CD4-positive, alpha-beta T cell (primary cell): Measurements from ENCODE around the gene ARFGEF3. TPM values are rescaled to one million over a fixed set of nuclear protein-coding genes. Genes with fewer than 3 reads are reported as not detected.
"Not testable (repeated sequence)": the region's sequence is repeated elsewhere in the genome, so short reads cannot be mapped to it uniquely, and the experiment has no call there.

Experiments used
- ATAC-seq: fragments of 200-7000 bp; cut with Tn5 transposase; one replicate; pipeline ENCODE4 v1.10.0; 2022; ENCODE audit warnings: mild to moderate bottlenecking; ENCODE audit not compliant: poor library complexity
- CTCF ChIA-PET: fragments of 350-600 bp; sonication (Branson Sonifier 250); formaldehyde crosslinking; loops from one replicate; lab custom pipeline; 2021; ENCODE audit warnings: antibody characterized with exemption, inconsistent platforms; lab: Charles Lee
- POLR2A ChIA-PET: fragments of 350-600 bp; sonication (Branson Sonifier 250); formaldehyde crosslinking; loops from one replicate; lab custom pipeline; 2021; ENCODE audit warnings: antibody characterized with exemption, inconsistent platforms; lab: Charles Lee
- DNase-seq, 14 experiments: peaks; one replicate each; pipeline ENCODE4 v3.0.0-alpha.2; 2013 to 2020; ENCODE audit warnings: mixed read lengths in 2 of 14
- H3K27ac ChIP-seq, 2 donors: one replicate each; pipeline versions ENCODE4 v1.5.1 to v1.7.0; 2013; ENCODE audit warnings: low read length in 2 of 2, low read depth in 1 of 2, mild to moderate bottlenecking in 1 of 2
- H3K27me3 ChIP-seq, 2 experiments: 1 replicate in 1 of 2; 2 replicates in 1 of 2; pipeline versions ENCODE4 v1.6.1 to v1.7.0; 2013; ENCODE audit warnings: low read length in 2 of 2, control low read depth in 1 of 2, mild to moderate bottlenecking in 1 of 2, moderate library complexity in 1 of 2; ENCODE audit not compliant: insufficient read depth in 2 of 2, control insufficient read depth in 1 of 2
- H3K36me3 ChIP-seq: one replicate; pipeline ENCODE4 v1.6.1; 2013; ENCODE audit warnings: low read length, control low read depth; ENCODE audit not compliant: insufficient read depth
- H3K4me1 ChIP-seq: one replicate; pipeline ENCODE4 v1.6.1; 2013; ENCODE audit warnings: low read length, control low read depth; ENCODE audit not compliant: insufficient read depth
- H3K4me3 ChIP-seq: one replicate; pipeline ENCODE4 v1.5.1; 2013; ENCODE audit warnings: mild to moderate bottlenecking, low read length, moderate library complexity
- H3K9me3 ChIP-seq, 2 experiments: 1 replicate in 1 of 2; 2 replicates in 1 of 2; pipeline versions ENCODE4 v1.6.1 to v1.7.0; 2013; ENCODE audit warnings: low read length in 2 of 2, mild to moderate bottlenecking in 2 of 2, control low read depth in 1 of 2, moderate library complexity in 1 of 2; ENCODE audit not compliant: control insufficient read depth in 1 of 2, insufficient read depth in 1 of 2
- H3K27ac Mint-ChIP-seq: one replicate; pipeline ENCODE4 v1.8.0; 2020; ENCODE audit warnings: mixed read lengths
- H3K27me3 Mint-ChIP-seq: one replicate; pipeline ENCODE4 v1.8.0; 2021; ENCODE audit warnings: mixed read lengths
- H3K36me3 Mint-ChIP-seq: one replicate; pipeline ENCODE4 v1.8.0; 2021; ENCODE audit warnings: low read depth, mixed read lengths
- H3K4me1 Mint-ChIP-seq: one replicate; pipeline ENCODE4 v1.8.0; 2021; ENCODE audit warnings: low read depth, mixed read lengths
- H3K4me3 Mint-ChIP-seq: one replicate; pipeline ENCODE4 v1.8.0; 2020; ENCODE audit warnings: mild to moderate bottlenecking, mixed read lengths
- H3K9me3 Mint-ChIP-seq: one replicate; pipeline ENCODE4 v1.8.0; 2020; ENCODE audit warnings: mixed read lengths
- CTCF ChIP-seq: fragments of 200-600 bp; IDR thresholded peaks from one replicate; pipeline ENCODE4 v1.8.0; 2022; ENCODE audit warnings: antibody characterized with exemption, mild to moderate bottlenecking
- intact Hi-C, 2 experiments: fragments of 100-400 bp; cut with DNase I in 1 of 2; cut with micrococcal nuclease in 1 of 2; formaldehyde crosslinking; loops; one replicate each; pipeline versions ENCODE4 v1.15.1 to v1.9.0; 2023 to 2025; cut with DNase I, micrococcal nuclease
- total RNA-seq, 174 experiments: library from RNA in 2 of 174; stranded (reverse) in 2 of 174; gene quantifications; one replicate each; pipeline ENCODE4 v1.2.3 and lab custom pipeline; 2021 to 2026

Gene ARFGEF3
- total RNA-seq, 2 experiments from 2014 or later = not detected

- Mint-ChIP-seq H3K9me3 (no peaks in the 10 kb centered on the region), H3K36me3 (no peaks in the 10 kb centered on the region), H3K4me1 (no peaks in the 10 kb centered on the region), H3K4me3 (no peak overlapping the region), H3K27me3 (peaks cover 24% of the 10 kb centered on the region), H3K27ac (no peak overlapping the region)
- no peak for TF ChIP-seq CTCF
- intact Hi-C loops = no loop called here
- POLR2A ChIA-PET = no interaction called here
- ATAC-seq = no peak
- no peaks in the 10 kb centered on the region for H3K4me1 ChIP-seq
- no peak overlapping the region for H3K4me3 ChIP-seq
- CTCF ChIA-PET = no interaction called here
- DNase-seq = no peak
- no peaks in the 10 kb centered on the region for H3K36me3 ChIP-seq
- no peaks in the 10 kb centered on the region for H3K9me3 ChIP-seq
- peaks cover 2 to 12% of the 10 kb centered on the region in 2 experiments for H3K27me3 ChIP-seq
- no peak overlapping the region for H3K27ac ChIP-seq
Observed at GRCh38 chr6:138211048-138211581, 49.4 kb downstream of the ARFGEF3 start.

GRCh38 chr6:138211601-138212000 lies 49.9 kb downstream of the ARFGEF3 start:
- no peak for TF ChIP-seq CTCF
- Mint-ChIP-seq H3K9me3 (no peaks in the 10 kb centered on the region), H3K27me3 (peaks cover 29% of the 10 kb centered on the region), H3K36me3 (no peaks in the 10 kb centered on the region), H3K4me1 (no peaks in the 10 kb centered on the region), H3K4me3 (no peak overlapping the region), H3K27ac (no peak overlapping the region)
- Histone ChIP-seq H3K27ac (no peak overlapping the region), H3K27me3 (peaks cover 2 to 12% of the 10 kb centered on the region in 2 experiments), H3K4me3 (no peak overlapping the region), H3K9me3 (no peaks in the 10 kb centered on the region), H3K36me3 (no peaks in the 10 kb centered on the region), H3K4me1 (no peaks in the 10 kb centered on the region)
- intact Hi-C loops = no loop called here
- CTCF ChIA-PET = no interaction called here
- no peak for DNase-seq
- ATAC-seq = no peak
- POLR2A ChIA-PET = no interaction called here

- DNase-seq, H3K36me3 Mint-ChIP-seq, H3K36me3 ChIP-seq, H3K9me3 ChIP-seq, CTCF ChIA-PET, intact Hi-C loops, H3K9me3 Mint-ChIP-seq, H3K4me3 ChIP-seq, H3K27ac ChIP-seq, ATAC-seq, H3K4me3 Mint-ChIP-seq, H3K4me1 ChIP-seq, H3K27ac Mint-ChIP-seq, POLR2A ChIA-PET, H3K4me1 Mint-ChIP-seq: not testable (repeated sequence)
- H3K27me3 Mint-ChIP-seq = peaks cover 34% of the 10 kb centered on the region
- H3K27me3 ChIP-seq = peaks cover 2 to 12% of the 10 kb centered on the region in 2 experiments
Observed at GRCh38 chr6:138212530-138212929, 50.8 kb downstream of the ARFGEF3 start.
